DOHH2 (cell line): ENCODE data around the gene CAB39.

Source experiments
- CTCF ChIP-seq: fragments of 200-600 bp; sonication (generic); IDR thresholded peaks from one replicate; pipeline ENCODE4 v1.5.1; 2014; ENCODE audit warnings: antibody characterized with exemption, mild to moderate bottlenecking, low read depth, low read length; ENCODE audit not compliant: poor library complexity, severe bottlenecking
- EZH2phosphoT487 ChIP-seq: fragments of 200-600 bp; sonication (generic); IDR thresholded peaks from 2 replicates; pipeline ENCODE4 v1.6.1; 2017; ENCODE audit warnings: borderline replicate concordance, mild to moderate bottlenecking, antibody characterized with exemption, low read length, moderate library complexity, mixed read lengths

- TF ChIP-seq CTCF (no peak), EZH2phosphoT487 (no peak)
Measured at GRCh38 chr2:230843132-230843531, 130.5 kb downstream of the CAB39 start.
